HCT116 (cell line): ENCODE data around the gene ZNF577.

ENCODE experiments used
- CBX3 ChIP-seq: IDR thresholded peaks from 2 replicates; pipeline ENCODE4 v1.6.1; 2012; ENCODE audit warnings: low read depth
- EGR1 ChIP-seq: IDR thresholded peaks from 2 replicates; pipeline ENCODE4 v1.6.1; 2012; ENCODE audit warnings: low read depth
- EZH2phosphoT487 ChIP-seq: fragments of 200-600 bp; IDR thresholded peaks from 2 replicates; pipeline ENCODE4 v1.6.1; 2018; ENCODE audit warnings: antibody characterized with exemption, borderline replicate concordance
- JUND ChIP-seq: IDR thresholded peaks from 2 replicates; pipeline ENCODE4 v1.6.1; 2012
- POLR2A ChIP-seq: IDR thresholded peaks from 2 replicates; pipeline ENCODE4 v1.7.0; 2011; ENCODE audit warnings: borderline replicate concordance; ENCODE audit not compliant: insufficient read depth, insufficient read length; ENCODE audit errors: extremely low read depth
- POLR2AphosphoS5 ChIP-seq: IDR thresholded peaks from 2 replicates; pipeline ENCODE4 v1.6.1; 2011; ENCODE audit warnings: mild to moderate bottlenecking, low read depth, low read length, moderate library complexity
- REST ChIP-seq: IDR thresholded peaks from 2 replicates; pipeline ENCODE4 v1.6.1; 2012; ENCODE audit warnings: low read depth
- SIN3A ChIP-seq: IDR thresholded peaks from 2 replicates; pipeline ENCODE4 v1.6.1; 2012; ENCODE audit warnings: low read depth
- SRF ChIP-seq: IDR thresholded peaks from 2 replicates; pipeline ENCODE4 v1.6.1; 2012; ENCODE audit warnings: low read depth
- ZNF274 ChIP-seq: fragments of 200-500 bp; sonication (Bioruptor generic); IDR thresholded peaks from 2 replicates; pipeline ENCODE4 v1.6.1; 2014; ENCODE audit warnings: mild to moderate bottlenecking, low read depth, low read length, inconsistent platforms
- TF ChIP-seq, protein P1 (sequence below), 3 experiments: fragments of 200-600 bp in 1 of 3; sonication (generic) in 1 of 3; IDR thresholded peaks in 2 of 3; conservative IDR thresholded peaks in 1 of 3; 2 replicates each; pipeline ENCODE4 v1.5.1; 2012 to 2017; ENCODE audit warnings: low read depth in 2 of 3, low read length in 2 of 3, antibody characterized with exemption in 1 of 3, borderline replicate concordance in 1 of 3, control low read depth in 1 of 3, mild to moderate bottlenecking in 1 of 3, mixed read lengths in 1 of 3, mixed run types in 1 of 3, moderate library complexity in 1 of 3; ENCODE audit not compliant: insufficient read depth in 1 of 3
- TF ChIP-seq, protein P2 (sequence below): IDR thresholded peaks from 2 replicates; pipeline ENCODE4 v1.6.1; 2011; ENCODE audit warnings: mild to moderate bottlenecking, low read length, moderate library complexity; ENCODE audit not compliant: insufficient replicate concordance; ENCODE audit errors: extremely low read depth

DNA sequence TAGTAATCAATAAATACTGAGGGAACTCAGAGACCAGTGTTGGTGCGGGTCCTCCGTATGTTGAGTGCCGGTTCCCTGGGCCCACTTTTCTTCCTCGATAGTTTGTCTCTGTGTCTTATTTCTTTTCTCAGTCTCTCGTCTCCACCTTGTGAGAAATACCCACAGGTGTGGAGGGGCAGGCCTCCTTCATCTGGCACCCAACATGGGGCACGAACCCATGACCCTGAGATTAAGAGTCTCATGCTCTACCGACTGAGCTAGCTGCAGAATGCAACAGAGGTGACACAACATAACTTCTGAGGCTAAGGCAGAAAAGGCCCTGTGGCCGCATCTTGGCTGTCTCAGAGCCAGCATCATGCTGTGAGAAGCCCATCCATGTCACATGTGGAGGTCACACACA, 34.2 kb upstream of the ZNF577 start:
- TF ChIP-seq, protein P1, sequence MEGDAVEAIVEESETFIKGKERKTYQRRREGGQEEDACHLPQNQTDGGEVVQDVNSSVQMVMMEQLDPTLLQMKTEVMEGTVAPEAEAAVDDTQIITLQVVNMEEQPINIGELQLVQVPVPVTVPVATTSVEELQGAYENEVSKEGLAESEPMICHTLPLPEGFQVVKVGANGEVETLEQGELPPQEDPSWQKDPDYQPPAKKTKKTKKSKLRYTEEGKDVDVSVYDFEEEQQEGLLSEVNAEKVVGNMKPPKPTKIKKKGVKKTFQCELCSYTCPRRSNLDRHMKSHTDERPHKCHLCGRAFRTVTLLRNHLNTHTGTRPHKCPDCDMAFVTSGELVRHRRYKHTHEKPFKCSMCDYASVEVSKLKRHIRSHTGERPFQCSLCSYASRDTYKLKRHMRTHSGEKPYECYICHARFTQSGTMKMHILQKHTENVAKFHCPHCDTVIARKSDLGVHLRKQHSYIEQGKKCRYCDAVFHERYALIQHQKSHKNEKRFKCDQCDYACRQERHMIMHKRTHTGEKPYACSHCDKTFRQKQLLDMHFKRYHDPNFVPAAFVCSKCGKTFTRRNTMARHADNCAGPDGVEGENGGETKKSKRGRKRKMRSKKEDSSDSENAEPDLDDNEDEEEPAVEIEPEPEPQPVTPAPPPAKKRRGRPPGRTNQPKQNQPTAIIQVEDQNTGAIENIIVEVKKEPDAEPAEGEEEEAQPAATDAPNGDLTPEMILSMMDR (IDR thresholded peaks at IDR 0.05 in 2 of 3, conservative IDR thresholded peaks at IDR 0.05 in 1 of 3; ENCODE audit: borderline replicate concordance in 1 of 3, insufficient read depth in 1 of 3, low read depth in 2 of 3, low read length in 2 of 3), result no peak
- no peak for TF ChIP-seq POLR2A
- no peak for TF ChIP-seq CBX3
- TF ChIP-seq REST, result no peak
- no peak for TF ChIP-seq SRF
- no peak for TF ChIP-seq POLR2AphosphoS5
- no peak for TF ChIP-seq ZNF274
- TF ChIP-seq EZH2phosphoT487, result no peak
- TF ChIP-seq SIN3A, result no peak
- no peak for TF ChIP-seq EGR1
- no peak for TF ChIP-seq JUND
- TF ChIP-seq, protein P2, sequence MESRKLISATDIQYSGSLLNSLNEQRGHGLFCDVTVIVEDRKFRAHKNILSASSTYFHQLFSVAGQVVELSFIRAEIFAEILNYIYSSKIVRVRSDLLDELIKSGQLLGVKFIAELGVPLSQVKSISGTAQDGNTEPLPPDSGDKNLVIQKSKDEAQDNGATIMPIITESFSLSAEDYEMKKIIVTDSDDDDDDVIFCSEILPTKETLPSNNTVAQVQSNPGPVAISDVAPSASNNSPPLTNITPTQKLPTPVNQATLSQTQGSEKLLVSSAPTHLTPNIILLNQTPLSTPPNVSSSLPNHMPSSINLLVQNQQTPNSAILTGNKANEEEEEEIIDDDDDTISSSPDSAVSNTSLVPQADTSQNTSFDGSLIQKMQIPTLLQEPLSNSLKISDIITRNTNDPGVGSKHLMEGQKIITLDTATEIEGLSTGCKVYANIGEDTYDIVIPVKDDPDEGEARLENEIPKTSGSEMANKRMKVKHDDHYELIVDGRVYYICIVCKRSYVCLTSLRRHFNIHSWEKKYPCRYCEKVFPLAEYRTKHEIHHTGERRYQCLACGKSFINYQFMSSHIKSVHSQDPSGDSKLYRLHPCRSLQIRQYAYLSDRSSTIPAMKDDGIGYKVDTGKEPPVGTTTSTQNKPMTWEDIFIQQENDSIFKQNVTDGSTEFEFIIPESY, result no peak
